ENCODE results near the gene ACE2.

ACE2 gene

GRCh38 chrX:15549189-15550012 lies 51.4 kb downstream of the ACE2 start:
- Histone ChIP-seq H3K36me3 (ENCODE audit: control insufficient read depth, insufficient read depth, low read length) (no peaks in the 10 kb centered on the region), H3K9me3 (ENCODE audit: control insufficient read depth, insufficient read depth, low read depth, low read length) (no peaks in the 10 kb centered on the region), H3K27me3 (ENCODE audit: control insufficient read depth, insufficient read depth, low read length) (peaks cover 34% of the 10 kb centered on the region; the same call in 1 of the 2 replicates), H3K9ac (ENCODE audit: low read length) (no peak overlapping the region), H3K4me1 (ENCODE audit: control insufficient read depth, insufficient read depth, low read length) (no peaks in the 10 kb centered on the region), H3K4me3 (ENCODE audit: low read depth, low read length) (no peak overlapping the region), H3K27ac (ENCODE audit: low read depth, low read length) (no peak overlapping the region)

DNA sequence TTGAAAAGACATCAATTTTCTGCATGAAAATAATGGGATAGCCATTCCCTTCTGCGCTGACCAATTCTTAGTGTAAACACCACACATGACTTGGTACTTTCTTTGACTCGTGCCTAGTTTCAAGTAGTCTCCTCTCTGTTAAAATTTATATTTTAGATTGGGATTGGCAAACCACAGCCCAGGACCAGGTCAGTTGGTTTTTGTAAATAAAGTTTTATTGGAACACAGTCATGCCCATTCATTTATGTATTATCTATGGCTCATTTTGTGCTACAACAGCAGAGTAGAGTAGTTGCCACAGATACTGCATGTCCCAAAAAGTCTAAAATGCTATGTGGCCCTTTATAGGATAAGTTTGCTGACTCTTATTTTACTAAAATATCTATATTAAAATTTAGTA lies 53.4 kb downstream of the ACE2 start:
- no peak overlapping the region for H3K4me3 ChIP-seq (ENCODE audit: low read depth, low read length)
- no peaks in the 10 kb centered on the region for H3K9me3 ChIP-seq (ENCODE audit: control insufficient read depth, insufficient read depth, low read depth, low read length)
- H3K36me3 ChIP-seq (ENCODE audit: control insufficient read depth, insufficient read depth, low read length) = no peaks in the 10 kb centered on the region

DNA sequence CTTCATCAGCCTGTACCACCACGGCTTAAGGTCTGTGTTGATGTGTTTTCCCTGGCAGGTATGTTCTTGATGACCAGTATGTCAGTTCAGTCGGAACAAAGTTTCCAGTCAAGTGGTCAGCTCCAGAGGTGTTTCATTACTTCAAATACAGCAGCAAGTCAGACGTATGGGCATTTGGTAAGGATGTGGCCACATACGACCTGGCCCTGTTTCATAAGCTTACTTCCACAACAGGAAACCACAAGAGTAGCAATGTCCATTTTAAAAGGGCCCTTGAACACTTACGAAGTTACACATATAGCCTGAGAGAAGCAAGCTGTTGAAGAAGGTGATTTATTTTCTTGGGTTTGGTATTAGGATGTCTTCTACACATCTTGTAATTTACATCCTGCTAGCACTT lies 54.0 kb downstream of the ACE2 start:
- no peak overlapping the region for H3K4me3 ChIP-seq (ENCODE audit: low read depth, low read length)
- H3K27me3 ChIP-seq (ENCODE audit: control insufficient read depth, insufficient read depth, low read length) = peaks cover 31% of the 10 kb centered on the region; the same call in 1 of the 2 replicates
- no peak overlapping the region for H3K9ac ChIP-seq (ENCODE audit: low read length)
- H3K27ac ChIP-seq (ENCODE audit: low read depth, low read length) = no peak overlapping the region
- H3K36me3 ChIP-seq (ENCODE audit: control insufficient read depth, insufficient read depth, low read length) = no peaks in the 10 kb centered on the region
- H3K4me1 ChIP-seq (ENCODE audit: control insufficient read depth, insufficient read depth, low read length) = no peaks in the 10 kb centered on the region
- H3K9me3 ChIP-seq (ENCODE audit: control insufficient read depth, insufficient read depth, low read depth, low read length) = no peaks in the 10 kb centered on the region

More for the DNA sequence above, 53.4 kb downstream of the ACE2 start:
- no peak overlapping the region for H3K9ac ChIP-seq (ENCODE audit: low read length)
- no peaks in the 10 kb centered on the region for H3K4me1 ChIP-seq (ENCODE audit: control insufficient read depth, insufficient read depth, low read length)
- H3K27me3 ChIP-seq (ENCODE audit: control insufficient read depth, insufficient read depth, low read length) = peaks cover 31% of the 10 kb centered on the region; the same call in 1 of the 2 replicates
- H3K27ac ChIP-seq (ENCODE audit: low read depth, low read length) = no peak overlapping the region

DNA sequence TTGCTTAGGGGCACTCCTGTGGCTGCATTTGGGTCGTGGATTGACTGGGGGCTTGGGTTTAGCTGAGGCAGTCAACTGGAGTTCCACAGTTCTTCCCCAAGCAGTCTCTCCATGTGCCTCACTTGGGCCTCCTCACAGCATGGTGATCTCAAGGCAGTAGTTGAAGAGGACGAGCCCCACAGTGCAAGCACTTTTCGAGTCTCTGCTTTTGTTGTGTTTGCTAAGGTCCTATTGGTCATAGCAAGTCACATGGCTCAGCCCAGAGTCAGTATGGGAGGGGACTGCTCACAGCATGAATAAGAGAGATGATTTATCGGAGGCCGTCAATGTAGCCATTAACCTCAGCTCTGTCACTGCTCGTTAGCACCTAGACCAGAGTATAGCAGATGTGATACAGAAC lies 70.4 kb downstream of the ACE2 start:
- H3K9ac ChIP-seq (ENCODE audit: low read length) = no peak overlapping the region
- no peaks in the 10 kb centered on the region for H3K4me1 ChIP-seq (ENCODE audit: control insufficient read depth, insufficient read depth, low read length)
- no peaks in the 10 kb centered on the region for H3K9me3 ChIP-seq (ENCODE audit: control insufficient read depth, insufficient read depth, low read depth, low read length)
- no peak overlapping the region for H3K27ac ChIP-seq (ENCODE audit: low read depth, low read length)
- H3K4me3 ChIP-seq (ENCODE audit: low read depth, low read length) = no peak overlapping the region
- peaks cover 37% of the 10 kb centered on the region; the same call in 1 of the 2 replicates for H3K27me3 ChIP-seq (ENCODE audit: control insufficient read depth, insufficient read depth, low read length)
- H3K36me3 ChIP-seq (ENCODE audit: control insufficient read depth, insufficient read depth, low read length) = no peaks in the 10 kb centered on the region

DNA sequence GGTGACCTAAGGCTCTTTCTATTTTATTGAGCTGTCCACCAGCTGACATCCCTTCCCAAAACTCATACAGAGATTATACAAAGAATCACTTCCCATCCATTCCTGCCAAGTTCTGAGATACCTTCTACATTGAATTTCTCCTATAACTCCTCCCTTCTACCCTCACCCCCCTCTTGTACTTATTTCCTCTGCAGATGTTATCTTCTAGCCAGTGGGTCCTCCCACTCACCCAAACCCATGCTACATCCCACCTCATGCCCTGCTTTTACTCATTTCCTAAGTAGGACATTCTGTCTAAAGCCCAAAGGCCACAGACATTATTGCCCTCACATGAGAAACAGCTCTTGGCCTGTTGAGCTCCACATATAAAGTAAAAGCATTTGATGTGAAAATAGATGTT lies 71.6 kb downstream of the ACE2 start:
- Histone ChIP-seq H3K4me3 (ENCODE audit: low read depth, low read length) (no peak overlapping the region), H3K9me3 (ENCODE audit: control insufficient read depth, insufficient read depth, low read depth, low read length) (no peaks in the 10 kb centered on the region), H3K4me1 (ENCODE audit: control insufficient read depth, insufficient read depth, low read length) (no peaks in the 10 kb centered on the region), H3K36me3 (ENCODE audit: control insufficient read depth, insufficient read depth, low read length) (no peaks in the 10 kb centered on the region), H3K9ac (ENCODE audit: low read length) (no peak overlapping the region), H3K27ac (ENCODE audit: low read depth, low read length) (no peak overlapping the region), H3K27me3 (ENCODE audit: control insufficient read depth, insufficient read depth, low read length) (peaks cover 37% of the 10 kb centered on the region; the same call in 1 of the 2 replicates)

- Histone ChIP-seq H3K36me3 (ENCODE audit: control insufficient read depth, insufficient read depth, low read length) (no peaks in the 10 kb centered on the region), H3K27me3 (ENCODE audit: control insufficient read depth, insufficient read depth, low read length) (peaks cover 35% of the 10 kb centered on the region; the same call in 1 of the 2 replicates), H3K4me3 (ENCODE audit: low read depth, low read length) (no peak overlapping the region), H3K9me3 (ENCODE audit: control insufficient read depth, insufficient read depth, low read depth, low read length) (no peaks in the 10 kb centered on the region), H3K4me1 (ENCODE audit: control insufficient read depth, insufficient read depth, low read length) (no peaks in the 10 kb centered on the region), H3K9ac (ENCODE audit: low read length) (no peak overlapping the region), H3K27ac (ENCODE audit: low read depth, low read length) (no peak overlapping the region)
Measured at GRCh38 chrX:15525664-15526416, 74.9 kb downstream of the ACE2 start.

DNA sequence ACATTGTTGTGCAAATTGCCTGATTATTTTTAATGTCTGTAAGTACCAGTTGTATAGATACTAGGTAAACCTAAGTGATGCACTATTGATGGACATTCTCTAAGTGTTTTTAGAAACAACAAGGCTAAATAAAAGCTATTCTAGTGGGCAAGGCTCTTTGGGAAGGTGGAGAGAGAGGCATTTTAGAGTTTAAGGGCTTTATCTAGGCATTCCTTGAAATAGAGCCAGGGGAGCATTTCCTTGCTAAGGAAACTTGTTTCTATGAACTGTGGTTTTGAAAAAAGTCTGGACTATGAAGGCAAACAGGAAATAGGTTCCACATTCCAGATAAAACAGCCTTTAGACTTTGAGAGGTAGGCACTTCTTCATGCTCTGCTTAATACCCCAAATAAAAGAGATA lies 76.3 kb downstream of the ACE2 start:
- Histone ChIP-seq H3K27ac (ENCODE audit: low read depth, low read length) (no peak overlapping the region), H3K27me3 (ENCODE audit: control insufficient read depth, insufficient read depth, low read length) (peaks cover 35% of the 10 kb centered on the region; the same call in 1 of the 2 replicates), H3K4me3 (ENCODE audit: low read depth, low read length) (no peak overlapping the region), H3K9ac (ENCODE audit: low read length) (no peak overlapping the region), H3K4me1 (ENCODE audit: control insufficient read depth, insufficient read depth, low read length) (no peaks in the 10 kb centered on the region), H3K36me3 (ENCODE audit: control insufficient read depth, insufficient read depth, low read length) (no peaks in the 10 kb centered on the region), H3K9me3 (ENCODE audit: control insufficient read depth, insufficient read depth, low read depth, low read length) (no peaks in the 10 kb centered on the region)

DNA sequence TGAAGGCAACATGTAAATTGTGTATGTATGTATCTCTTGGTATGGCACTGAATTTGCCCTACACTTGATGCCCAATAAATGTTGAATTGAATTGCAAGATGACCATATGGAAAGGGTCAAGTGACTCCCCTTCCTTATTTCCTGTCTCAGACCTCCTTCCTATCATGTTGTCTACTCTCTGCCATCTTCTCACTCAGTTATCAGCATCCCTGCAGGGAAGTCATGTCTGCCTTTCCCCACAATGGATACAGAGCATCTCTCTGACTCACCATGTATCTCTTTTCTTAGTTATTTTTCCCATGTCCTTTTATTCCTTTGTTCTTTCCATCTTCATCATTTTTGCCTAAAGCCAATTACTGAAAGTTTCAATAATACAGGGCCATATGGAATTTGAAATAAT lies 77.7 kb downstream of the ACE2 start:
- Histone ChIP-seq H3K4me3 (ENCODE audit: low read depth, low read length) (no peak overlapping the region), H3K9ac (ENCODE audit: low read length) (no peak overlapping the region), H3K9me3 (ENCODE audit: control insufficient read depth, insufficient read depth, low read depth, low read length) (no peaks in the 10 kb centered on the region), H3K27ac (ENCODE audit: low read depth, low read length) (no peak overlapping the region), H3K36me3 (ENCODE audit: control insufficient read depth, insufficient read depth, low read length) (no peaks in the 10 kb centered on the region), H3K4me1 (ENCODE audit: control insufficient read depth, insufficient read depth, low read length) (no peaks in the 10 kb centered on the region), H3K27me3 (ENCODE audit: control insufficient read depth, insufficient read depth, low read length) (peaks cover 37% of the 10 kb centered on the region; the same call in 1 of the 2 replicates)

- H3K4me3 ChIP-seq (ENCODE audit: low read depth, low read length) = no peak overlapping the region
- H3K27ac ChIP-seq (ENCODE audit: low read depth, low read length) = no peak overlapping the region
- no peaks in the 10 kb centered on the region for H3K36me3 ChIP-seq (ENCODE audit: control insufficient read depth, insufficient read depth, low read length)
- no peak overlapping the region for H3K9ac ChIP-seq (ENCODE audit: low read length)
- no peaks in the 10 kb centered on the region for H3K4me1 ChIP-seq (ENCODE audit: control insufficient read depth, insufficient read depth, low read length)
- H3K27me3 ChIP-seq (ENCODE audit: control insufficient read depth, insufficient read depth, low read length) = peaks cover 37% of the 10 kb centered on the region; the same call in 1 of the 2 replicates
- H3K9me3 ChIP-seq (ENCODE audit: control insufficient read depth, insufficient read depth, low read depth, low read length) = no peaks in the 10 kb centered on the region
Measured at GRCh38 chrX:15522464-15522863, 78.3 kb downstream of the ACE2 start.

- Histone ChIP-seq H3K4me3 (ENCODE audit: low read depth, low read length) (no peak overlapping the region), H3K4me1 (ENCODE audit: control insufficient read depth, insufficient read depth, low read length) (no peaks in the 10 kb centered on the region), H3K27me3 (ENCODE audit: control insufficient read depth, insufficient read depth, low read length) (peaks cover 21% of the 10 kb centered on the region; the same call in 1 of the 2 replicates), H3K9ac (ENCODE audit: low read length) (no peak overlapping the region), H3K36me3 (ENCODE audit: control insufficient read depth, insufficient read depth, low read length) (no peaks in the 10 kb centered on the region), H3K9me3 (ENCODE audit: control insufficient read depth, insufficient read depth, low read depth, low read length) (no peaks in the 10 kb centered on the region), H3K27ac (ENCODE audit: low read depth, low read length) (no peak overlapping the region)
Measured at GRCh38 chrX:15515931-15516330, 84.8 kb downstream of the ACE2 start.

DNA sequence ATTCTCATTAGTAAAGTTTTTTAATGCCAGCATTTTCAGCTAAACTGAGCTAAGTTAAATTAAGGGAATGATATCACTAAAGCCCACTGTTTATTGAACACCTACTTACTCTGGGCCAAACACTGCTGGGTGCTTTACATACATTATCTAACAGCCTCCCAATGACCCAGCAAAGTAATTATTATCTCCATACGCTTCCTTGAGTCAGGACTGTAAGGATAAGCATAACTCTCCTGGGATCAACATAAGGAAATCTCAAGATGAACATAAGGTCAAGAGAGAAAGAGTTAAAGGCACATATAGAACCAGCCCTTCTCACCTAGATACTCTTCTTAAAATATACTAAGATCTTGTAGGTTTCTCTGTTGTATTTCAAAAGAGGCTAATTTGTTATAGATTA lies 86.5 kb downstream of the ACE2 start:
- Histone ChIP-seq H3K4me1 (ENCODE audit: control insufficient read depth, insufficient read depth, low read length) (no peaks in the 10 kb centered on the region), H3K27ac (ENCODE audit: low read depth, low read length) (no peak overlapping the region), H3K36me3 (ENCODE audit: control insufficient read depth, insufficient read depth, low read length) (no peaks in the 10 kb centered on the region), H3K4me3 (ENCODE audit: low read depth, low read length) (no peak overlapping the region), H3K27me3 (ENCODE audit: control insufficient read depth, insufficient read depth, low read length) (peaks cover 25% of the 10 kb centered on the region; the same call in 1 of the 2 replicates), H3K9me3 (ENCODE audit: control insufficient read depth, insufficient read depth, low read depth, low read length) (no peaks in the 10 kb centered on the region), H3K9ac (ENCODE audit: low read length) (no peak overlapping the region)

Measured in HUES6 (cell line).